Mucosa of descending colon (tissue), 3 donors: ENCODE measurements around the gene SLC35D3. TPM values are rescaled to one million over a fixed set of nuclear protein-coding genes. Genes with fewer than 3 reads are reported as not detected.
"Not testable (repeated sequence)": the region's sequence is repeated elsewhere in the genome, so short reads cannot be mapped to it uniquely, and the experiment has no call there.

Experiments
- ATAC-seq: fragments of 200-7000 bp; cut with Tn5 transposase; one replicate; pipeline ENCODE4 v1.9.1; 2020; ENCODE audit warnings: mild to moderate bottlenecking, moderate library complexity
- DNase-seq, 3 donors: peaks; one replicate each; pipeline ENCODE4 v3.0.0-alpha.2; 2020
- H3K36me3 ChIP-seq: fragments of 200-600 bp; one replicate; pipeline ENCODE4 v1.8.0; 2021; ENCODE audit warnings: low read depth, mild to moderate bottlenecking
- H3K4me1 ChIP-seq: fragments of 200-600 bp; one replicate; pipeline ENCODE4 v1.8.0; 2021; ENCODE audit warnings: low read depth, mild to moderate bottlenecking
- H3K4me3 ChIP-seq: fragments of 200-600 bp; one replicate; pipeline ENCODE4 v1.8.0; 2021; ENCODE audit warnings: mild to moderate bottlenecking
- H3K9me3 ChIP-seq: fragments of 200-600 bp; one replicate; pipeline ENCODE4 v1.8.0; 2021; ENCODE audit warnings: mild to moderate bottlenecking
- intact Hi-C, 2 donors: fragments of 100-400 bp; cut with DNase I in 1 of 2; cut with micrococcal nuclease in 1 of 2; formaldehyde crosslinking; loops; one replicate each; pipeline versions ENCODE4 v1.11.0 to v1.11.1; 2022; cut with DNase I, micrococcal nuclease
- total RNA-seq, 3 donors: library from RNA; stranded (reverse); fragmentation: NEBNext Ultra II Directional in 2 of 3; extraction: Animal tissue kit (Norgen Biotek cat#: 25700) in 2 of 3; gene quantifications; one replicate each; pipeline versions ENCODE4 v1.2.1 to v1.2.4, GENCODE V29; 2021 to 2023
- TF ChIP-seq, protein P1 (sequence below): fragments of 200-600 bp; IDR thresholded peaks from one replicate; pipeline ENCODE4 v1.8.0; 2022; ENCODE audit warnings: antibody characterized with exemption, mild to moderate bottlenecking
- donor health status: DM: no; HTN: no; CAD: no; lungs with moderate emphysema.
- donor health status: DM: no; HTN: no; CAD: no.
- donor health status: DM: no; HTN: yes; CAD: no.

SLC35D3 gene
- total RNA-seq, 3 donors from 2014 or later = 0.12 to 0.92 (median 0.19) TPM

GRCh38 chr6:136945711-136946121 lies 23.6 kb downstream of the SLC35D3 start:
- Histone ChIP-seq H3K4me1 (no peaks in the 10 kb centered on the region), H3K4me3 (no peak overlapping the region), H3K9me3 (no peaks in the 10 kb centered on the region), H3K36me3 (no peaks in the 10 kb centered on the region)
- intact Hi-C loops = no loop called here
- DNase-seq (no peak), ATAC-seq (no peak)
- TF ChIP-seq, protein P1, sequence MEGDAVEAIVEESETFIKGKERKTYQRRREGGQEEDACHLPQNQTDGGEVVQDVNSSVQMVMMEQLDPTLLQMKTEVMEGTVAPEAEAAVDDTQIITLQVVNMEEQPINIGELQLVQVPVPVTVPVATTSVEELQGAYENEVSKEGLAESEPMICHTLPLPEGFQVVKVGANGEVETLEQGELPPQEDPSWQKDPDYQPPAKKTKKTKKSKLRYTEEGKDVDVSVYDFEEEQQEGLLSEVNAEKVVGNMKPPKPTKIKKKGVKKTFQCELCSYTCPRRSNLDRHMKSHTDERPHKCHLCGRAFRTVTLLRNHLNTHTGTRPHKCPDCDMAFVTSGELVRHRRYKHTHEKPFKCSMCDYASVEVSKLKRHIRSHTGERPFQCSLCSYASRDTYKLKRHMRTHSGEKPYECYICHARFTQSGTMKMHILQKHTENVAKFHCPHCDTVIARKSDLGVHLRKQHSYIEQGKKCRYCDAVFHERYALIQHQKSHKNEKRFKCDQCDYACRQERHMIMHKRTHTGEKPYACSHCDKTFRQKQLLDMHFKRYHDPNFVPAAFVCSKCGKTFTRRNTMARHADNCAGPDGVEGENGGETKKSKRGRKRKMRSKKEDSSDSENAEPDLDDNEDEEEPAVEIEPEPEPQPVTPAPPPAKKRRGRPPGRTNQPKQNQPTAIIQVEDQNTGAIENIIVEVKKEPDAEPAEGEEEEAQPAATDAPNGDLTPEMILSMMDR = no peak

DNA sequence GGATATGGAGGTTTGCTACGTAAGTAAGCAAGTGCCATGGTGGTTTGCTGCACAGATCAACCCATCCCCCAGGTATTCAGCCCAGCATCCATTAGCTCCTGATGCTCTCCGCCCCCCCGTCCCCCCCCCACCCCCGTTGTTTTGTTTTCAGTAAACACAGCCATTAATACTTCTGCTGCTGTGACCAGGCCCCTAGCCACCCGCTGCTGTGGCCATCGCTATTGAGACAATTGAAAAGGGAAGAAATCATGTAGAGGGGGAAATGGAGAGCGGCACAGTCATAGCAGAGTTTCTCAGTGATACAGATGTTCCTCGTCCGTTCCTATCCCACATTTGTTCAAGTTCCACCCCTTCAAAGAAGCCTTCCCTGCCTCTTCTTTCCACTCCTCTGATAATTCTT lies 24.9 kb downstream of the SLC35D3 start:
- TF ChIP-seq, protein P1 = no peak
- Histone ChIP-seq H3K9me3 (no peaks in the 10 kb centered on the region), H3K4me1 (no peaks in the 10 kb centered on the region), H3K36me3 (no peaks in the 10 kb centered on the region), H3K4me3 (no peak overlapping the region)
- DNase-seq (no peak), ATAC-seq (no peak)
- intact Hi-C loops = no loop called here

DNA sequence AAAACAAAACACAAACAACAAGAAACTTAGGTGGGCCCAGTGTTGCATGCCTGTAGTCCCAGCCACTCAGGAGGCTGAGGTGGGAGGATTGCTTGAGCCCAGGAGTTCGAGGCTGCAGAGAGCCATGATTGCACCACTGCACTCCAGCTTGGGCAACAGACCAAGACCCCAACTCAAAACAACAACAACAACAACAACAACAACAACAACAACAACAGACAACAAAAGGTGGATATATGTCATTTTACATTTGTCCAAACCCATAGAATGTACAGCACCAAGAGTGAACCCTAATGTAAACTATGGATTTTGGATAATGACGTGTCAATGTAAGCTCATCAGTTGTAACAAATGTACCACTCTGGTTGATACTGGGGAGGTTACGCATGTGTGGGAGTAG lies 27.9 kb downstream of the SLC35D3 start:
- H3K36me3 ChIP-seq, DNase-seq, H3K4me3 ChIP-seq, intact Hi-C loops, ATAC-seq, H3K4me1 ChIP-seq, H3K9me3 ChIP-seq: not testable (repeated sequence)

- Histone ChIP-seq H3K9me3 (no peaks in the 10 kb centered on the region), H3K4me3 (no peak overlapping the region), H3K36me3 (no peaks in the 10 kb centered on the region), H3K4me1 (no peaks in the 10 kb centered on the region)
- TF ChIP-seq, protein P1 = no peak
- ATAC-seq (no peak), DNase-seq (no peak)
- intact Hi-C loops = no loop called here
Measured at GRCh38 chr6:136950436-136951126, 28.5 kb downstream of the SLC35D3 start.

DNA sequence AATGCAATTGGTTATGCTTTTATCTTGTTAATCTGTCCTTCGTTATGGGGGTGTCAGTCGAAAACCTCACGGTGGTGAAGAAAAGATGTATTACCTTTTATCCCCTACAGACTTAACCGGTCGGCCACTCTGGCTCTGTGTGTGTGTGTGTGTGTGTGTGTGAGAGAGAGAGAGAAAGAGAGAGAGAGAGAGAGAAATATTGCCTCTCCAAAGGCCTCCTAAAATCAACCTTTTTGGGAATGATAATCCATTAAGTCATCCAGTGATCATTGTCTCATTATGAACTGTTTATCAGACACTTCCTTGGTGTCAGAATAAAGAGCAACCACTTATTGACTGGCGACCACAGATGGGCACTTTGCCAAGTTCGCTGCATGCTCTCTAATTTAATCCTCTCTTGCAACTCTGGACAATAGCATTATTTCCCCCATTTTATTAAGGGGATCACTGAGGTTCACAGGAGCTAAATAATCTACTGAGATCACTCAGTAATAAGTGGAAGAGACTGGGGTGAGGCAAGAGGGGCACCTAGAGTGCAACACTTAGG lies 30.7 kb downstream of the SLC35D3 start:
- no peaks in the 10 kb centered on the region for H3K9me3 ChIP-seq
- DNase-seq (no peak), ATAC-seq (no peak)
- intact Hi-C loops = no loop called here
- TF ChIP-seq, protein P1 = no peak
- H3K4me3 ChIP-seq = no peak overlapping the region
- H3K4me1 ChIP-seq = no peaks in the 10 kb centered on the region
- H3K36me3 ChIP-seq = no peaks in the 10 kb centered on the region

- ATAC-seq (no peak), DNase-seq (no peak)
- Histone ChIP-seq H3K4me3 (no peak overlapping the region), H3K9me3 (no peaks in the 10 kb centered on the region), H3K4me1 (peaks cover 17% of the 10 kb centered on the region), H3K36me3 (no peaks in the 10 kb centered on the region)
- intact Hi-C loops = no loop called here
- TF ChIP-seq, protein P1 = no peak
Measured at GRCh38 chr6:136955123-136955522, 33.0 kb downstream of the SLC35D3 start.
